ENCODE results near the gene XYLT1. TPM values are rescaled to one million over a fixed set of nuclear protein-coding genes. Genes with fewer than 3 reads are reported as not detected.

Gene XYLT1
- total RNA-seq, 1 experiment from 2014 or later, result 1.7 TPM

- H3K4me2 ChIP-seq, result no peak overlapping the region
- H3K9me3 ChIP-seq (ENCODE audit: insufficient read depth, low read depth), result no peaks in the 10 kb centered on the region
- H3K9me2 ChIP-seq (ENCODE audit: insufficient read depth), result no peaks in the 10 kb centered on the region
- TF ChIP-seq CTCF (conservative IDR thresholded peaks at IDR 0.05) (no peak), EZH2 (IDR thresholded peaks at IDR 0.05; ENCODE audit: low read depth) (no peak)
- no peaks in the 10 kb centered on the region for H3F3A ChIP-seq (ENCODE audit: insufficient read depth, low read depth)
- H3K27ac ChIP-seq, result no peak overlapping the region
- ChIA-PET CTCF (no interaction called here), POLR2A (ENCODE audit: unreplicated experiment) (no interaction called here)
- no peaks in the 10 kb centered on the region for H4K20me1 ChIP-seq (ENCODE audit: insufficient read depth)
- intact Hi-C loops (cut with micrococcal nuclease; ENCODE audit: unreplicated experiment), result no loop called here
- no TSS peak for BruUV-seq (replicated peaks)
- H3K4me3 ChIP-seq, result no peak overlapping the region
- no peaks in the 10 kb centered on the region for H3K79me2 ChIP-seq (ENCODE audit: low read depth)
- peaks cover 14% of the 10 kb centered on the region for H3K27me3 ChIP-seq (ENCODE audit: insufficient read depth, low read depth)
- H3K4me1 ChIP-seq (replicated peaks; ENCODE audit: insufficient read depth), result no peaks in the 10 kb centered on the region
- H2AFZ ChIP-seq, result no peak overlapping the region
- no peak for DNase-seq
- H3K36me3 ChIP-seq (ENCODE audit: low read depth), result no peaks in the 10 kb centered on the region
Measured at GRCh38 chr16:17301593-17302135, 169.1 kb downstream of the XYLT1 start.

DNA sequence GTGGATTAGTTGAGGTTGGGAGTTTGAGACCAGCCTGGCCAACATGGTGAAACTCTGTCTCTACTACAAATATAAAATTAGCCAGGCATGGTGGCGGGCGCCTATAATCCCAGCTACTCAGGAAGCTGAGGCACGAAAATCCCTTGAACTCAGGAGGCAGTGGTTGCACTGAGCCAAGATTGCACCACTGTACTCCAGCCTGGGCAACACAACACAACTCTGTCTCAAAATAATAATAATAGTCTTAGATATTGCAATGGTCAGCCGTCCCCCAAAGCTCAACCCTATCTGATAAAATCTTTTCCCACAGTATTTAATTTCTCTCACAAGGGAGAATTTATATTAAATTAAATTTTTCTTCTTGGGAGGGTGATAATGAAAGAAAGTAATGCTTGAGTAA is 169.6 kb downstream of the XYLT1 start:
- Histone ChIP-seq H3K27me3 (ENCODE audit: insufficient read depth, low read depth) (peaks cover 14% of the 10 kb centered on the region), H2AFZ (no peak overlapping the region), H4K20me1 (ENCODE audit: insufficient read depth) (no peaks in the 10 kb centered on the region), H3K4me1 (replicated peaks; ENCODE audit: insufficient read depth) (no peaks in the 10 kb centered on the region), H3K9me3 (ENCODE audit: insufficient read depth, low read depth) (no peaks in the 10 kb centered on the region), H3K4me3 (no peak overlapping the region), H3K9me2 (ENCODE audit: insufficient read depth) (no peaks in the 10 kb centered on the region), H3K79me2 (ENCODE audit: low read depth) (no peaks in the 10 kb centered on the region), H3K36me3 (ENCODE audit: low read depth) (no peaks in the 10 kb centered on the region), H3F3A (ENCODE audit: insufficient read depth, low read depth) (no peaks in the 10 kb centered on the region), H3K27ac (no peak overlapping the region), H3K4me2 (no peak overlapping the region)
- intact Hi-C loops (cut with micrococcal nuclease; ENCODE audit: unreplicated experiment), result no loop called here
- no peak for DNase-seq
- CTCF ChIA-PET, result no interaction called here
- no peak for TF ChIP-seq EZH2 (IDR thresholded peaks at IDR 0.05; ENCODE audit: low read depth)
- TF ChIP-seq CTCF (conservative IDR thresholded peaks at IDR 0.05), result no peak
- POLR2A ChIA-PET (ENCODE audit: unreplicated experiment), result no interaction called here
- BruUV-seq (replicated peaks), result no TSS peak

GRCh38 chr16:17299790-17300189 is 171.0 kb downstream of the XYLT1 start:
- Histone ChIP-seq H3K4me3 (no peak overlapping the region), H2AFZ (no peak overlapping the region), H3F3A (ENCODE audit: insufficient read depth, low read depth) (no peaks in the 10 kb centered on the region), H3K4me2 (no peak overlapping the region), H3K9me3 (ENCODE audit: insufficient read depth, low read depth) (no peaks in the 10 kb centered on the region), H4K20me1 (ENCODE audit: insufficient read depth) (no peaks in the 10 kb centered on the region), H3K27me3 (ENCODE audit: insufficient read depth, low read depth) (peaks cover 17% of the 10 kb centered on the region), H3K9me2 (ENCODE audit: insufficient read depth) (no peaks in the 10 kb centered on the region), H3K4me1 (replicated peaks; ENCODE audit: insufficient read depth) (no peaks in the 10 kb centered on the region), H3K79me2 (ENCODE audit: low read depth) (no peaks in the 10 kb centered on the region), H3K27ac (no peak overlapping the region), H3K36me3 (ENCODE audit: low read depth) (no peaks in the 10 kb centered on the region)
- BruUV-seq (replicated peaks), result no TSS peak
- TF ChIP-seq CTCF (conservative IDR thresholded peaks at IDR 0.05) (no peak), EZH2 (IDR thresholded peaks at IDR 0.05; ENCODE audit: low read depth) (no peak)
- intact Hi-C loops (cut with micrococcal nuclease; ENCODE audit: unreplicated experiment), result no loop called here
- no peak for DNase-seq
- CTCF ChIA-PET, result no interaction called here
- POLR2A ChIA-PET (ENCODE audit: unreplicated experiment), result no interaction called here

Data from PC-9 (cell line).